K562 (cell line): ENCODE measurements around the gene DAGLB. TPM values are rescaled to one million over a fixed set of nuclear protein-coding genes. Genes with fewer than 3 reads are reported as not detected.

Experiments used
- ADNP ChIP-seq: fragments of 200-800 bp; sonication (Bioruptor generic); IDR thresholded peaks from 2 replicates; pipeline ENCODE4 v1.6.1; 2016; ENCODE audit warnings: missing genetic modification characterization, missing compliant biosample characterization
- BRD4 ChIP-seq: fragments of 200-600 bp; sonication (generic); IDR thresholded peaks from 2 replicates; pipeline ENCODE4 v1.6.1; 2017; ENCODE audit warnings: inconsistent platforms
- E2F3 ChIP-seq: fragments of 250-450 bp; sonication (Bioruptor Pico); IDR thresholded peaks from 2 replicates; pipeline ENCODE4 v1.4.0; 2020; ENCODE audit warnings: mild to moderate bottlenecking
- ILF3 ChIP-seq: fragments of 450-650 bp; IDR thresholded peaks from 2 replicates; pipeline ENCODE4 v1.6.1; 2018; ENCODE audit warnings: antibody characterized with exemption, mild to moderate bottlenecking, moderate library complexity, borderline replicate concordance
- KLF16 ChIP-seq: IDR thresholded peaks from 2 replicates; pipeline ENCODE4 v1.6.1; 2016; ENCODE audit warnings: antibody characterized with exemption
- NR2C2 ChIP-seq, 2 experiments: fragments of 200-800 bp in 1 of 2; sonication (Bioruptor generic) in 1 of 2; sonication (generic) in 1 of 2; formaldehyde crosslinking in 1 of 2; IDR thresholded peaks; 2 replicates each; pipeline versions ENCODE4 v1.6.1 to v1.8.0; 2016 to 2022; ENCODE audit warnings: mild to moderate bottlenecking in 1 of 2, missing compliant biosample characterization in 1 of 2, missing genetic modification characterization in 1 of 2, missing genetic modification reagents in 1 of 2
- REST ChIP-seq, 2 experiments: fragments of 450-650 bp; formaldehyde crosslinking in 1 of 2; IDR thresholded peaks; 2 replicates each; pipeline versions ENCODE4 v1.4.0 to v1.6.1; 2014 to 2020; ENCODE audit warnings: mild to moderate bottlenecking in 2 of 2, borderline replicate concordance in 1 of 2, low read depth in 1 of 2
- SIN3A ChIP-seq, 2 experiments: fragments of 150-350 bp in 1 of 2; IDR thresholded peaks; 2 replicates each; pipeline ENCODE4 v1.6.1; 2011 to 2016; ENCODE audit warnings: borderline replicate concordance in 2 of 2, low read depth in 2 of 2, low read length in 2 of 2, mild to moderate bottlenecking in 2 of 2, moderate library complexity in 2 of 2; ENCODE audit not compliant: control insufficient read depth in 1 of 2
- SMAD4 ChIP-seq: fragments of 250-450 bp; sonication (Bioruptor Pico); conservative IDR thresholded peaks from 2 replicates; pipeline ENCODE4 v1.8.0; 2021; ENCODE audit warnings: inconsistent platforms, mild to moderate bottlenecking, moderate library complexity
- ZNF696 ChIP-seq: fragments of 250-450 bp; sonication (Bioruptor Pico); conservative IDR thresholded peaks from 2 replicates; pipeline ENCODE4 v1.4.0; 2020; ENCODE audit warnings: mild to moderate bottlenecking, moderate library complexity
- polyA plus RNA-seq, 8 experiments: library from polyadenylated mRNA; depleted of rRNA in 4 of 8; stranded (reverse) in 5 of 8; unstranded in 3 of 8; fragments of >200 nt; fragmentation: Nextera tagmentation in 2 of 8; fragmentation: Illumina TruSeq in 1 of 8; extraction: Ambion mirVana in 2 of 8; extraction: Trizol in 1 of 8; gene quantifications; 2 replicates each; pipeline versions ENCODE4 v1.2.1 to v1.2.3, GENCODE V29; 2011 to 2014; ENCODE audit warnings: inconsistent platforms in 1 of 8, missing spikeins in 1 of 8
- total RNA-seq, 7 experiments: library from RNA; depleted of rRNA in 6 of 7; stranded (reverse); fragments of >200 nt in 6 of 7; fragmentation: Illumina TruSeq in 2 of 7; extraction: Trizol in 2 of 7; gene quantifications; 2 replicates each; pipeline versions ENCODE4 v1.2.1 to v1.2.3, GENCODE V29; 2011 to 2021; ENCODE audit warnings: low replicate concordance in 1 of 7
- TF ChIP-seq, protein P1 (sequence below): fragments of 250-450 bp; sonication (Bioruptor Pico); IDR thresholded peaks from 2 replicates; pipeline ENCODE4 v1.8.0; 2022; ENCODE audit warnings: moderate library complexity, mild to moderate bottlenecking, inconsistent platforms

DAGLB gene
- total and polyA plus RNA-seq, 9 of the 15 experiments (the other 6 are each of a cell fraction or from before 2014, with no cell fraction given): 0.92 to 16.4 (median 9.3) TPM

DNA sequence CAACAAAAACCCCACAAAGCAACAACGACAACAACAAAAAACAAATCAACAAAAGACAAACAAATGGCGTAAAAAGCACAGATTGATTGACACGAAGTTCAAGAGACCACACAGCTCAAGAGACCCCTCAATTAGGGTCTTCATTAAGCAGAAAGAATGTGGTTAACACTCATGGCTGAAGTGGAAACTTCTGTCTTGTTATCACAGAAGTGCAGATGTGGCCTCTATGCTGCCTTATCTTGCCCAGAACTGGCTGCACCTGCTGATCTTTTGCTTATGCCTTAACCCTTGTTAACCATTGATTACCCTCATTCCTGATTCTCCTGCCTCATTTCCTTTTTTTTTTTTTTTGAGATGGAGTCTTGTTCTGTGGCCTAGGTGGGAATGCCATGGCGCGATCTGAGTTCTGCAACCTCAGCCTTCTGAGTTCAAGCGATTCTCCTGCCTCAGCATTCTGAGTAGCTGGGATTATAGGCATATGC is 3.5 kb upstream of the DAGLB start (continued):
- no peak; the same call in 1 of the 2 replicates for TF ChIP-seq REST (IDR thresholded peaks at IDR 0.05; ENCODE audit: borderline replicate concordance)
- TF ChIP-seq REST (CRISPR knock-in tag; IDR thresholded peaks at IDR 0.05; ENCODE audit: low read depth): no peak
- TF ChIP-seq, protein P1, sequence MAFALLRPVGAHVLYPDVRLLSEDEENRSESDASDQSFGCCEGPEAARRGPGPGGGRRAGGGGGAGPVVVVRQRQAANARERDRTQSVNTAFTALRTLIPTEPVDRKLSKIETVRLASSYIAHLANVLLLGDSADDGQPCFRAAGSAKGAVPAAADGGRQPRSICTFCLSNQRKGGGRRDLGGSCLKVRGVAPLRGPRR (CRISPR knock-in tag): no peak
- TF ChIP-seq NR2C2 (CRISPR knock-in tag; IDR thresholded peaks at IDR 0.05): no peak
- TF ChIP-seq NR2C2 (tag; IDR thresholded peaks at IDR 0.05): no peak
- TF ChIP-seq KLF16: peak; percentile 98
- TF ChIP-seq E2F3 (CRISPR knock-in tag): no peak
- TF ChIP-seq BRD4: no peak
- TF ChIP-seq SMAD4 (CRISPR knock-in tag): peak; percentile 65; the same call in 1 of the 2 replicates
- peak; percentile 86 for TF ChIP-seq ADNP (tag)
- TF ChIP-seq SIN3A (IDR thresholded peaks at IDR 0.05; ENCODE audit: borderline replicate concordance in 2 of 2, control insufficient read depth in 1 of 2, low read depth in 2 of 2, low read length in 2 of 2): no peak
- TF ChIP-seq ILF3: no peak
- TF ChIP-seq ZNF696: no peak
